Heart right ventricle (tissue), 16 donors: Measurements from ENCODE around the gene SLCO2B1. TPM values are rescaled to one million over a fixed set of nuclear protein-coding genes. Genes with fewer than 3 reads are reported as not detected.

Experiments
- ATAC-seq, 8 donors: fragments of 200-7000 bp; cut with Tn5 transposase; one replicate each; pipeline ENCODE4 v1.9.1; 2020; ENCODE audit warnings: mild to moderate bottlenecking in 8 of 8, moderate library complexity in 8 of 8, moderate number of reproducible peaks in 1 of 8
- DNase-seq, 2 donors: peaks; one replicate each; pipeline ENCODE4 v3.0.0-alpha.2; 2020
- H3K27ac ChIP-seq, 10 donors: fragments of 200-600 bp; sonication (generic) in 2 of 10; one replicate each; pipeline versions ENCODE4 v1.5.0 to v1.8.0; 2020 to 2022; ENCODE audit warnings: mild to moderate bottlenecking in 3 of 10
- H3K27me3 ChIP-seq, 7 donors: fragments of 200-600 bp; one replicate each; pipeline ENCODE4 v1.8.0; 2021 to 2022; ENCODE audit warnings: mild to moderate bottlenecking in 2 of 7
- H3K36me3 ChIP-seq, 9 donors: fragments of 200-600 bp; sonication (generic) in 1 of 9; one replicate each; pipeline versions ENCODE4 v1.5.0 to v1.8.0; 2020 to 2022; ENCODE audit warnings: mild to moderate bottlenecking in 2 of 9
- H3K4me1 ChIP-seq, 9 donors: fragments of 200-600 bp; sonication (generic) in 1 of 9; one replicate each; pipeline versions ENCODE4 v1.5.0 to v1.8.0; 2020 to 2022; ENCODE audit warnings: mild to moderate bottlenecking in 4 of 9
- H3K4me3 ChIP-seq, 10 donors: fragments of 200-600 bp; sonication (generic) in 2 of 10; one replicate each; pipeline versions ENCODE4 v1.5.0 to v1.8.0; 2020 to 2022; ENCODE audit warnings: mild to moderate bottlenecking in 7 of 10, moderate library complexity in 2 of 10
- H3K9me3 ChIP-seq, 11 donors: fragments of 200-600 bp in 10 of 11; sonication (generic) in 2 of 11; one replicate each; pipeline versions ENCODE4 v1.5.0 to v1.8.0; 2013 to 2022; ENCODE audit warnings: mild to moderate bottlenecking in 2 of 11, control low read depth in 1 of 11, moderate library complexity in 1 of 11
- CTCF ChIP-seq, 9 donors: fragments of 200-600 bp; sonication (generic) in 2 of 9; IDR thresholded peaks; one replicate each; pipeline versions ENCODE4 v1.5.0 to v1.8.0; 2021 to 2022; ENCODE audit warnings: antibody characterized with exemption in 9 of 9, mild to moderate bottlenecking in 5 of 9, moderate library complexity in 1 of 9
- WGBS, 2 donors: extraction: QIAGEN DNeasy Blood & Tissue Kit; methylation state at CpG; one replicate each; pipeline ENCODE4 v1.1.7; 2013; ENCODE audit warnings: inconsistent platforms in 1 of 2; 5-methylcytosine and 5-hydroxymethylcytosine counted together
- intact Hi-C, 10 donors: fragments of 100-400 bp; cut with DNase I; formaldehyde crosslinking; loops; one replicate each; pipeline versions ENCODE4 v1.11.1 to v1.14.2; 2022
- polyA plus RNA-seq, 2 donors: library from polyadenylated mRNA; stranded (reverse); fragments of 200-250 nt; gene quantifications; one replicate each; pipeline ENCODE4 v1.2.3, GENCODE V29; 2013
- total RNA-seq, 10 donors: library from RNA; stranded (reverse); fragmentation: NEBNext Ultra II Directional in 3 of 10; extraction: Animal tissue kit (Norgen Biotek cat#: 25700) in 3 of 10; gene quantifications; one replicate each; pipeline versions ENCODE4 v1.2.1 to v1.2.4, GENCODE V29; 2021 to 2023
- donor health status: Arrhythmogenic right ventricular cardiomyopathy.
- donor health status: ischemic (EF 13 %, LVEDD 7.1; RV severe dilation, severe dysfunction).
- donor health status: healthy with polysubstance abuse.
- donor health status: DM: no; HTN: yes; CAD: no.
- donor health status: DM: no; HTN: no; CAD: no.
- donor health status: ischemic (EF 25% LVEDD 6.9; RV normal size, moderate dysfunction).
- donor health status: ischemic (EF 25% LVEDD 5.7; RV mildly dilated, moderate dysfunction).
- donor health status: healthy.
- donor health status: DM: yes; HTN: yes; CAD: no.
- donor health status: Ischemic cardiomyopathy.
- donor health status: ischemic (EF 35%, LVEDD 5.7; RV mildly dilated, moderate dysfunction).
- donor health status: nonischemic (EF 11% LVEDD 7.7; RV severe dilation, severe dysfunction).
- donor health status: DM: yes; HTN: yes; CAD: no.
- donor health status: PGD.
- donor health status: ischemic (EF 29% LVEDD 5.4; RV normal size, mild dysfunction).
- donor health status: nonischemic (EF 23%, LVEDD 6.1; RV moderate dilation, normal function).

The SLCO2B1 gene
- total and polyA plus RNA-seq, 12 donors: 5.2 to 69.0 (median 16.9) TPM

- TF ChIP-seq CTCF (IDR thresholded peaks at IDR 0.05): no peak
- Histone ChIP-seq H3K4me3 (no peak overlapping the region), H3K36me3 (no peaks in the 10 kb centered on the region), H3K27me3 (peaks cover 0 to 27% (median 9%) of the 10 kb centered on the region in 7 donors), H3K4me1 (peaks cover 0 to 3% (median 0%) of the 10 kb centered on the region in 9 donors), H3K9me3 (peaks cover 0 to 27% (median 0%) of the 10 kb centered on the region in 11 donors), H3K27ac (no peak overlapping the region)
- intact Hi-C loops: loop anchor here (2.0 to 10.0 kb wide), 13 partner anchors 42 to 325 kb away; no protein-coding TSS in a partner anchor
- ATAC-seq: no peak
- 52 to 57% methylated on average over 3 of the region's 3 CpGs for WGBS, 2 donors
- DNase-seq: no peak
Measured at GRCh38 chr11:75249704-75250103, 98.8 kb downstream of the SLCO2B1 start.

- peaks cover 0 to 34% (median 7%) of the 10 kb centered on the region in 7 donors for H3K27me3 ChIP-seq
- intact Hi-C loops: loop anchor here in 1 of 10 donors (5.0 kb wide), 1 partner anchor 327 kb away; no protein-coding TSS in a partner anchor
- no peak overlapping the region for H3K27ac ChIP-seq
- ATAC-seq: no peak
- H3K36me3 ChIP-seq: no peaks in the 10 kb centered on the region
- no peak for TF ChIP-seq CTCF (IDR thresholded peaks at IDR 0.05)
- DNase-seq: no peak
- H3K4me1 ChIP-seq: no peaks in the 10 kb centered on the region
- peaks cover 0 to 29% (median 0%) of the 10 kb centered on the region in 11 donors for H3K9me3 ChIP-seq
- H3K4me3 ChIP-seq: no peak overlapping the region
Measured at GRCh38 chr11:75254326-75254725, 103.4 kb downstream of the SLCO2B1 start.

Other genes with a start within 250 kb of the SLCO2B1 start
- gene XRRA1, start 202.0 kb upstream of the SLCO2B1 start, total RNA-seq: 10 to 100 TPM in 6 of 10 donors, 1 to 10 TPM in 4; 4.0 to 22.8 (median 11.7) TPM
- 1 to 10 TPM; 1.8 to 4.3 TPM for gene XRRA1, start 202.0 kb upstream of the SLCO2B1 start, polyA plus RNA-seq
- gene SPCS2, start 201.8 kb upstream of the SLCO2B1 start, total RNA-seq: 100 to 1,000 TPM in 5 of 10 donors, 10 to 100 TPM in 5; 78.4 to 128 (median 99.5) TPM
- 100 to 1,000 TPM; 116 to 143 TPM for gene SPCS2, start 201.8 kb upstream of the SLCO2B1 start, polyA plus RNA-seq
- 10 to 100 TPM in 4 of 10 donors, 1 to 10 TPM in 6; 3.4 to 16.1 (median 9.9) TPM for gene NEU3, start 162.2 kb upstream of the SLCO2B1 start, total RNA-seq
- gene NEU3, start 162.2 kb upstream of the SLCO2B1 start, polyA plus RNA-seq: 1 to 10 TPM; 2.6 to 6.3 TPM
- not detected for gene OR2AT4, start 54.2 kb upstream of the SLCO2B1 start, total RNA-seq
- not detected for gene OR2AT4, start 54.2 kb upstream of the SLCO2B1 start, polyA plus RNA-seq
- gene TPBGL, start 89.7 kb downstream of the SLCO2B1 start, total RNA-seq: under 1 TPM in 5 of 10 donors, not detected in 5; 0.09 to 0.37 (median 0.17) TPM
- under 1 TPM; 0.07 to 0.16 TPM for gene TPBGL, start 89.7 kb downstream of the SLCO2B1 start, polyA plus RNA-seq
- gene ARRB1, start 200.6 kb downstream of the SLCO2B1 start, total RNA-seq: 10 to 100 TPM; 14.4 to 33.9 (median 21.7) TPM
- gene ARRB1, start 200.6 kb downstream of the SLCO2B1 start, polyA plus RNA-seq: 1 to 10 TPM; 8.1 to 8.9 TPM
- 1,000 to 10,000 TPM in 2 of 10 donors, 100 to 1,000 TPM in 8; 803 to 1,301 (median 939) TPM for gene RPS3, start 248.4 kb downstream of the SLCO2B1 start, total RNA-seq
- gene RPS3, start 248.4 kb downstream of the SLCO2B1 start, polyA plus RNA-seq: 1,000 to 10,000 TPM in 1 of 2 donors, 100 to 1,000 TPM in 1; 698 to 1,945 TPM